NCI-H524 (cell line): ENCODE data around the gene ZNF669.

Source experiments
- DNase-seq, 2 experiments: peaks; one replicate each; lab custom pipeline; 2025; lab: John Stamatoyannopoulos, UW

ZNF669 gene

DNA sequence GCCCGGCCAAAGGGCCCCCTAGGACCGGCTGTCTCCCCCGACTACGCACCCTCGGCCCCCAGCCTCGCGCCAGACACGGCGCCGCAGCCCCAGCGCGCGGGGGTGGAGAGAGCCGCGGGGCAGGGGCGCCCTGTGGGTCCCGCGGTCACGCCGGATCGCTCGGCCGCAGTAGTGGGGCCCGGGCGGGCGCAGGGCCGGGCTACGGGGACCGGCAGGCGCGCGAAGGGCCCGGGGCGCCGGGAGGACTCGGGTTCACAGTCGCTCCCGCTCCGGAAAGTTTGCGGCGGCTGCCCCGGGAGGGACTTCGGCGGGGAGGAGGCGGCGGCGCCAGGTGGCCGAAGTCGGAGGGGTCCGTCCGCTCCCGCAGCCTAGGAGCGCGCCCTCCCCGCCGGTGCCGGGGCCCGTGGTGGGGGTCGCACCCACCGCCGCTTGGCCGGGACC lies 7.1 kb upstream of the ZNF669 start:
- no peak for DNase-seq

DNA sequence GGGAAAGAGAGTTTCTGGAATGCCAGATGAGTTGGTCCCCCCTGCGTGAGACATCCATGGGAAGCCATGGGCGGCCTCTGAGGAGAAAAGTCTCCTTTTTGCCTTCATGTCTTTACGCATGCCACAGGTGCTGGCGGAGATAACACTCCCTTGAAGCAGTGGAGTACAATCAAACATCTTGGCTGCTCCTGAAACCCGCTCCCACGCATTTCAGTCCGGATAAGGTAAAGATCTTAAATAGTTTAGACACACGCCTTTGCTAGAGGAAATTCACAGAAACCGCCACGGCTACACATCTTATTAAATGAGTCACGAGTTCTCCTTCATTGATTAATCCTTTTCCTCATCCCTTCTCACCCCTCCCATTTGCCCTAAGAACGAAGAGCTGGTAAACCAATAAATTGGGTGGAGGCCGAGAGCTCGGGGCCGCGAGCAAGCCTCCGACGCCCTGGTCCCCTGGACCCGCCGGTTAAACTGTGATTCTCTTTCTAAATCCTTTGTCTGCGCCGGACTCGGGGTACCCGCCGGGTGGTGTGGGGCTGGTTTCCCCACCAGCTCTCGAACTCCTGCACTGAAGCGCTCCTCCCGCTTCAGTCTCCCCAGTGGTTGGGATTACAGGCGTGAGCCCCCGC lies 6.6 kb upstream of the ZNF669 start:
- DNase-seq: no peak

GRCh38 chr1:247107694-247108093 lies 3.5 kb upstream of the ZNF669 start:
- no peak for DNase-seq

DNA sequence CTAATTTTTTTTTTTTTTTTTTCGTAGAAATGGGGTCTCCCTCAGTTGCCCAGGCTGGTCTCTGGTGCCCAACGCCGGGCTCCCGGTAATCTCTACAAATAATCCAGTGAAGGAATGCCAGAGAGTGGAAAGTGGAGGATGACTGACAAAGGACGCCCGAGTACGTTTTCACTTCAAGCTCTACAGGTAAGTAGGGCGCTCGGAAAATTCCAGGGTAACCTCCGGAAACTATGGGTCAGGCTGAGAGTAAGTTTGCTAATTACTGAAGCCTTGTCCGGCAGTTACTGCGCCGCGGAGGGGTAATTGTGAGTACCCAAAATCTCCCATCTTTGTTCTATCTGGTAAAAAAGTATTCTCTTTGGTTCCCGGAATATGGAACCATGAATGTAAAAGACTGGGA lies 1.8 kb upstream of the ZNF669 start:
- DNase-seq: no peak

GRCh38 chr1:247104965-247105364 lies 809 bp upstream of the ZNF669 start:
- DNase-seq: no peak

GRCh38 chr1:247102381-247102780 lies 1.8 kb downstream of the ZNF669 start:
- no peak for DNase-seq

- DNase-seq: no peak
Observed at GRCh38 chr1:247100676-247101279, 3.4 kb downstream of the ZNF669 start.

DNA sequence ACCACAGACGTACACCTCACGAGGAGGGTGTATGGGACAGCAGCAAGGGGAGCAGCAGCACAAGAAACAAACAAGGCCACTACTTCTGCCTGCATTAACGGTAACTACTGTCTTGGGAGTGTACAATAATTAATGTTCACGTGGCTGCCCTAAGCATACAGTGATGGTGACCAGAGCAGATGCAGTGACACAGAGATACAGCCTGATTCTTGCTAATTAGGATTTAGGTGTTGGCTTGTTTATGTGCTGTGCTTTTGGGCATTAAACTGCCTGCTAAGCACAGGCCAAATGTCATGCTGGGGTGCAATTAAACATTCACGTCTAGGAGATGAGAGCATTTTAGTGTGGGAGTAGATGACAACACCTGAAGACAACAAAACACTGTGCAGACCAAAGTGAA lies 7.2 kb downstream of the ZNF669 start:
- DNase-seq: no peak

DNA sequence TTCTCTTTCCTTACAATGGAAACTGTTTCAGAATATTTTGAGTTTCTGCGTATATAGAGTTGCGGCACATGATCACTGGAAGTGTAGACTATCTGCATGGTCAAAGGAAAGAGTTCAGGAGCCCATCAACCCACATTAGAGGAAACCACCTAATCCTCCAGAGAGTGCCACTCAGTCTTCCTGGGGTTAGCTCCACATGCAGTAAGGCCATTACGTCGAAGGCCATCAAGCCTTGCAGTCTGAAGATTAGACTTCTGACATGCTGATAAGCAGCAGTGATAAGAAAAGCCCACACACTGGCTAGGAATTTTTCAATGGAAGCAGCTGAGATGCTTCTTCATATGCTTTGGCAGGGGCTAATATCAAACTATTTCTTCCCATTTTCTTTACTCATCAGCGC lies 7.6 kb downstream of the ZNF669 start:
- no peak for DNase-seq

- no peak for DNase-seq
Observed at GRCh38 chr1:247096112-247096511, 8.0 kb downstream of the ZNF669 start.

GRCh38 chr1:247090455-247090854 lies 13.7 kb downstream of the ZNF669 start:
- DNase-seq: no peak

DNA sequence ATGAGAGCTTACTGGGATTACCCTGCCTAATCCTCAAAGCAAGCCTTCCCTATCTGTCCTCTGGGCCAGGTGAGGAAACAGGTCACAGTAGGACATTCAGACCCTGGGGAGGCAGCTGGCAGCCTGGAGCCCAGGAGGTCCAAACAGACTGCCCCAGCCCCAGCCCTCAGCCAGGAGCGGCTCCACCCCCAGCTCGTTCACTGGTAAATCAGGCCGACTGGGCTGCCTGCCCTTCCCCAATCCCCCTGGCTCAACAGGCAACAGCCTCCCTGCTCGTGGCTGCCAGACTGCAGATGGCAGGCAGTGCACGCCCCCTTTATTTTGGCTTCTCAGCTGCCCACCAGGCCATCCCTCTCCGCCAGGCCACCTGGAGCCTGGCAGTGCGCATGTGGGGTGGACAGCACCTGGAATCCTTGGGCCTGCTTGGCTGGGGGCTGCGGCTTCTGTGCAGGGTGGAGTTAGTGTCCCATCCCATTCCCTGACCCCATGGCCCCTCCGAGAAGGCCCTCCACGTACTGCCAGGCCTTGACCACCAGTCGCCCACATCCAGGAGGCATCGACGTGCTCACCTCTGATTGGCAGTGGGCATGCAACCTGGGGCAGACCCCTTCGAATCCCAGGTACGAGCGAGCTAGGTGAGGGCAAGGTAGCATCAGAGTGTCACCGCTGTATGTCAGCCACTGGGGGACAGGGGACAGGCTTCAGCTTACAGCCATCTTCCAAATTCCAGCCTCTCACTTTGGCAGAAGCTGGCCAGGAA lies 14.4 kb downstream of the ZNF669 start:
- DNase-seq: no peak

- DNase-seq: no peak
Observed at GRCh38 chr1:247088967-247089366, 15.2 kb downstream of the ZNF669 start.

GRCh38 chr1:247087256-247087655 lies 16.9 kb downstream of the ZNF669 start:
- DNase-seq: no peak

DNA sequence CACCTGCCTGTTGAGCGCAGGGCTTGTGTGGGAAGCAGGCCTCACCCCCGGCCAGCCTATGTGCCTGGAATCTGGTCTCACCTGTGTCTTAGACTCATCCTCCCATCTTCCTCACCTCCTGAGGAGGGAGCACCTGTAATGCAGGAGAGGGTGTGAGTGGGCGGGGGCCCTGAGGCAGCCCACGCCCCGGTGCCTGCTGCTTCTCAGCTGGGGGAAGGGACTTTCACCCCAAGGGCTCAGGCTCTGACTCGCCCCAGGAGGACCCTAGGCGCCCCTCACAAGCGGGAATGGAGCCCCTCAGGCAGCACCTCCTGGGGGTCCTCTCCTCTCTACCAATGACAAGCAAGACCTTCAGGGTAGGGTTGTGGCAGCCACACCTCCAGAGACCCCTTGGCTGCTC lies 18.8 kb downstream of the ZNF669 start:
- DNase-seq: no peak

DNA sequence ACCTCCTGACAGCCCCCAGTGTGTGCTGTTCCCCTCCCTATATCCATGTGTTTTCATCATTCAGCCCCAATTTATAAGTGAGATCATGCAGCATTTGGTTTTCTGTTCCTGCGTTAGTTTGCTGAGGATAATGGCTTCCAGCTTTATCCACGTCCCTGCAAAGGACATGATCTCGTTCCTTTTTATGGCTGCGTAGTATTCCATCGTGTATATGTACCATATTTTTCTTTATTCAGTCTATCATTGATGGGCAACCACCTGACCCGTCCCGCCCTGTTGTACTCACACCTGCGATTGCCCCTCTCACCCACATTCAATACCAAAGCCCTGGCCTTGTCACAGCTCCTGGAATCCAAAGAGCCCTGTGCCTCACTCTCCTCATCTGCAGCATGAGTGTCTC lies 19.4 kb downstream of the ZNF669 start:
- no peak for DNase-seq

- DNase-seq: peak in 1 of 2 experiments; percentile 11
Observed at GRCh38 chr1:247079141-247079874, 24.8 kb downstream of the ZNF669 start.

DNA sequence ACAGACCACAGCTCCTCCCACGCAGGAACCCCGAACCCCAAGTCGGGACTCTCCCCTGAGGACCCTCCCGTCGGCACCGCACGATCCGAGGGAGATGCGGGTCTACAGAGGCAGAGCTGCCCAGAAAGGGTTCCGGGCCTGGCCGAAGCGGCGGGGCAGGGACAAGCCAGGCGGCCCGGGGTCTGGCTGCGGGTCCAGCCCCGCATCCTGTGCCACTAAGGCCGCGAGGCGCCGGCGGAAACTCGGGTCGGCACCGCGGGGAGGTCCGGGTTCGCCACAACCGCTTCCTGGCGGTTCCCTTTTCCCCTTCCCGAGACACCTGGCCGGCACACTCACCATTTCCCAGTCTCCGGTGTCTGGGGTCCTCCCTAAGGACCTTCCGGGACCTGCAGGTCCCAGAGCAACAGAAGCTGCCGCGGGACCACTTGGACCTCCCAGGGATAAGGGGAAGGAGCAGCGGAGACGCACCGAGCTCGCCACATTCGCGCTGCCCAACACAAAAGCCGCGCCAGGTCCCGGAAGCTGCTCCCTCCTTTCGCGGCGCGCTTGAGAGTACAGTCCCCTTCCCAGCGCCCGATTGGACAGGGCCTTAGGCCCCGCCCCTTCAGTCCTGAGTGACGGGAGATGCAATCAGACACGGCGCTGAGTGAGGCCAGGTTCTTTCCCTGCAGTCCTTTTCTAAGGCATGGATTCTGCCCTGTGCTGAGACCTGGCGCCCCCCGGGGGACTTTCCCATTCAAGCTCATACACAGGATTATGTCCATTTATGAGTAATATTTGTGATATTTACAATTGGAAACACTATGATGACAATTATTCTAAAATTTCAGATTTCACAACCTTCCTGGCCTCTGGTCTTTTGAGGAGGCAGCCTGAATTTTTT lies 25.7 kb downstream of the ZNF669 start, which contains the start of gene ZNF670:
ZNF670 (minus strand) TSS at position 554 of the 883 bp plus-strand sequence; CDS start at position 339, 215 bp downstream.
- peak; percentile 92 to 97 for DNase-seq

GRCh38 chr1:247077876-247078257 lies 26.3 kb downstream of the ZNF669 start:
- DNase-seq: no peak

DNA sequence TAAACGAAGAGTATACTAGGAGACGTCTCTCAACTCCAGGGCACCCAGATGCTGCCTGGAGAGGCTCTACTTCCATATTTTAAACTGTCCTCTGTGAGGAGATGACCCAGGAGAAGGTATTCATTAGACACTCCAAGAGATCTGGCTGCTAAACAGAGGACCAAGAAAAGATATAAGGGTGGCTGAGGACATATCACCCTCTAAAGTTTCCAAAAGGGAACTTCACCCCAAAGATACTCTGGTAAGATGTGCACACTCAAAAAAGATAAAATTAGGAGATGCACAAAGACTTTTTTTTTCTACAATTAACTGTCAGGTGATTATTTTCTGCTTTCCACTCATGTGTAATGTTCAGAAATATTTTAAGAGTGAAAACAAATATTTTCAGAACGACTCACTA lies 26.9 kb downstream of the ZNF669 start:
- no peak for DNase-seq

DNA sequence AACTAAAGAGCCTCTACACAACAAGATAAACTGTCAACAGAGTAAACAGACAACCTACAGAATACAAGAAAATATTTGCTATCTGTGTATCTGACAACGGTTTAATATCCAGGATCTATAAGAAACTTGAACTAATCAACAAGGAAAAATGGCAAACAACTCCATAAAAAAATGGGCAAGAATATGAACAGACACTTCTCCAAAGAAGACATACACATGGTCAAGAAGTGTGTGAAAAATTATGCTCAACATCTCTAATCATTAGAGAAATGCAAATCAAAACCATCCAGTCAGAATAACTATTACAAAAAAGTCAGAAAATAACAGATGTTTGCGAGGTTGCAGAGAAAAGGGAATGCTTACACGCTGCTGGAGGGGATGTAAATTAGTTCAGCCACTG lies 33.5 kb downstream of the ZNF669 start:
- DNase-seq: no peak

GRCh38 chr1:247064304-247064703 lies 39.9 kb downstream of the ZNF669 start:
- DNase-seq: no peak
